ENCODE data around the gene GNG13.

The GNG13 gene

GRCh38 chr16:767743-768235, 32.7 kb downstream of the GNG13 start:
- Histone ChIP-seq H3K9me3 (ENCODE audit: control insufficient read depth, insufficient read depth, low read depth, low read length) (no peaks in the 10 kb centered on the region), H3K4me3 (ENCODE audit: low read depth, low read length) (no peak overlapping the region), H3K36me3 (ENCODE audit: control insufficient read depth in 2 of 2, insufficient read depth in 1 of 2, low read length in 2 of 2) (no peaks in the 10 kb centered on the region), H3K4me1 (ENCODE audit: control insufficient read depth, insufficient read depth, low read length) (no peaks in the 10 kb centered on the region), H3K27ac (ENCODE audit: extremely low read depth, low read depth, low read length) (no peak overlapping the region)
- ChIA-PET POLR2A (no interaction called here), CTCF (no interaction called here)
- TF ChIP-seq ZBTB1 (tag by site-specific recombination; IDR thresholded peaks at IDR 0.05) (no peak), PRDM2 (tag by site-specific recombination; IDR thresholded peaks at IDR 0.05; ENCODE audit: borderline replicate concordance) (no peak), SETDB1 (IDR thresholded peaks at IDR 0.05; ENCODE audit: insufficient read length, low read length) (no peak), ZNF792 (tag by site-specific recombination; IDR thresholded peaks at IDR 0.05) (no peak), REPIN1 (tag by site-specific recombination; IDR thresholded peaks at IDR 0.05; ENCODE audit: low read depth) (no peak), BCL11B (tag by site-specific recombination; IDR thresholded peaks at IDR 0.05; ENCODE audit: low read depth) (no peak), ZNF416 (tag by site-specific recombination; IDR thresholded peaks at IDR 0.05) (no peak), ZBTB11 (tag by site-specific recombination; conservative IDR thresholded peaks at IDR 0.05; ENCODE audit: low read depth) (no peak), ZNF132 (tag by site-specific recombination; IDR thresholded peaks at IDR 0.05; ENCODE audit: borderline replicate concordance) (no peak), FEZF1 (tag by site-specific recombination; IDR thresholded peaks at IDR 0.05) (no peak), KLF9 (tag by site-specific recombination; IDR thresholded peaks at IDR 0.05; ENCODE audit: low read depth) (no peak), MEIS1 (CRISPR knock-in tag; IDR thresholded peaks at IDR 0.05; ENCODE audit: borderline replicate concordance) (no peak), YY1 (tag by site-specific recombination; IDR thresholded peaks at IDR 0.05) (no peak), ZSCAN16 (tag by site-specific recombination; IDR thresholded peaks at IDR 0.05) (no peak), ZNF114 (tag by site-specific recombination; IDR thresholded peaks at IDR 0.05) (no peak), ZFP69B (tag by site-specific recombination; IDR thresholded peaks at IDR 0.05) (no peak), ZNF558 (tag by site-specific recombination; IDR thresholded peaks at IDR 0.05) (no peak), ZNF529 (tag by site-specific recombination; IDR thresholded peaks at IDR 0.05; ENCODE audit: insufficient replicate concordance) (no peak), KLF17 (tag by site-specific recombination; IDR thresholded peaks at IDR 0.05) (no peak), ZNF362 (tag by site-specific recombination; IDR thresholded peaks at IDR 0.05) (no peak)

All from HEK293 (cell line).